Ovary (tissue), 3 donors: ENCODE measurements around the gene BUD13.

ENCODE experiments used
- CTCF ChIP-seq, 3 donors: fragments of 450-650 bp in 2 of 3; fragments of 200-600 bp in 1 of 3; IDR thresholded peaks; one replicate each; pipeline versions ENCODE4 v1.5.1 to v1.8.0; 2016 to 2022; ENCODE audit warnings: antibody characterized with exemption in 3 of 3, mild to moderate bottlenecking in 1 of 3
- EP300 ChIP-seq: sonication (generic); formaldehyde crosslinking; IDR thresholded peaks from one replicate; pipeline ENCODE4 v1.6.1; 2017; ENCODE audit warnings: antibody characterized with exemption
- POLR2A ChIP-seq: fragments of 450-650 bp; IDR thresholded peaks from one replicate; pipeline ENCODE4 v1.6.1; 2017; ENCODE audit warnings: antibody characterized with exemption, mild to moderate bottlenecking, moderate library complexity
- donor health status: DM: no; HTN: no; CAD: no.

GRCh38 chr11:116821050-116821918, 48.5 kb upstream of the BUD13 start:
- no peak for TF ChIP-seq CTCF (IDR thresholded peaks at IDR 0.05)
- no peak for TF ChIP-seq POLR2A
- TF ChIP-seq EP300, result no peak
